ENCODE data around the gene LPCAT1. TPM values are rescaled to one million over a fixed set of nuclear protein-coding genes. Genes with fewer than 3 reads are reported as not detected.
A peak's percentile ranks its signal among the peaks of the same experiment; 100 is the strongest.

LPCAT1 gene
- total and polyA plus RNA-seq, 2 of the 4 experiments (the other 2 are of a cell fraction) = 17.7 to 33.6 TPM

DNA sequence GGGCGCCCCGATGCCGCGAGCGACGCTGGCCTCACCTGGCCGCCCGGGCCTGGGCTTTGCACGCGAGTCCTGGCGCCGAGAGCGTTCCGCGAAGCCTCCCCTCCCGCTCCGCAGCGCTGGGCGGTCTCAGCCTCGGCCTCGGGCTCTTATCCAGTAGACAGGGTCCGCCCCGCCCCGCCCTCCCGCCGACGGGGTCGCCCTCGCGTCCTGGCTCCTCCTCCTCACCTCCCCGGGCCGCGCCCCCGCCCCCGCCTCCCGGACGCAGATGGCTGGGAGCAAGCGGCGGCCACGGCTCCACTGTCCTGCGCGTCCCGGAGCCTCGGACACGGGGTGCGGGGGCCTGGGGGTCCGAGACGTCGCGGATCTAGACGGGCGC, 78.5 kb downstream of the LPCAT1 start, which contains the start of gene SLC6A3:
Gene SLC6A3, minus strand, starts transcription at position 128 of the 376 bp plus-strand sequence. CDS start 2,243 bp downstream, outside the sequence.
- Histone ChIP-seq H2AK9ac (replicated peaks; ENCODE audit: low read depth, low read length, poor library complexity) (no peak within 1 kb of the TSS), H3K56ac (ENCODE audit: extremely low read depth, insufficient read depth, low read length) (no peak within 1 kb of the TSS), H3K36me3 (ENCODE audit: control insufficient read depth, insufficient read depth, low read length) (no peaks in the 10 kb centered on the region), H4K20me1 (ENCODE audit: insufficient read depth, low read length) (no peaks in the 10 kb centered on the region), H3K4me3 (ENCODE audit: insufficient read depth, low read depth, low read length) (no peak within 1 kb of the TSS), H3K79me1 (ENCODE audit: low read depth in 1 of 2, low read length in 2 of 2) (no peaks in the 10 kb centered on the region), H3K9me1 (ENCODE audit: insufficient read depth, low read length) (no peaks in the 10 kb centered on the region), H3K4me2 (ENCODE audit: low read depth, low read length) (no peak within 1 kb of the TSS), H3K18ac (ENCODE audit: low read depth, low read length) (no peak within 1 kb of the TSS), H3K27me3 (ENCODE audit: control insufficient read depth, insufficient read depth, low read length) (peaks cover 76% of the 10 kb centered on the region), H2BK20ac (ENCODE audit: low read depth, low read length) (no peak within 1 kb of the TSS), H2AK5ac (ENCODE audit: low read depth, low read length) (no peak within 1 kb of the TSS), H3K23ac (ENCODE audit: low read depth, low read length) (no peak within 1 kb of the TSS), H2AFZ (replicated peaks; ENCODE audit: low read length, poor library complexity) (no peak within 1 kb of the TSS), H4K91ac (ENCODE audit: insufficient read depth, low read depth, low read length) (no peak within 1 kb of the TSS), H2BK5ac (ENCODE audit: low read depth, low read length, poor library complexity, severe bottlenecking) (no peak within 1 kb of the TSS), H3K27ac (ENCODE audit: insufficient read depth, low read length) (no peak within 1 kb of the TSS), H2BK120ac (ENCODE audit: low read depth, low read length) (no peak within 1 kb of the TSS), H3K9me3 (ENCODE audit: control insufficient read depth, insufficient read depth, low read length) (peaks cover 5% of the 10 kb centered on the region; the same call in 1 of the 2 replicates), H4K5ac (ENCODE audit: low read depth, low read length) (no peak within 1 kb of the TSS), H3K9ac (ENCODE audit: low read depth, low read length) (no peak within 1 kb of the TSS), H3K4ac (ENCODE audit: low read depth, low read length) (no peak within 1 kb of the TSS), H3K4me1 (ENCODE audit: control insufficient read depth, insufficient read depth, low read length) (no peaks in the 10 kb centered on the region), H4K8ac (ENCODE audit: low read depth in 2 of 2, low read length in 2 of 2) (no peak within 1 kb of the TSS), H2BK15ac (ENCODE audit: low read depth, low read length) (no peak within 1 kb of the TSS), H3K14ac (replicated peaks; ENCODE audit: low read depth, low read length) (no peak within 1 kb of the TSS)
- CTCF ChIA-PET = no interaction called here
- DNase-seq = no peak
- POLR2A ChIA-PET (ENCODE audit: unreplicated experiment) = no interaction called here
- in situ Hi-C loops (cut with MboI; ENCODE audit: low sequenced_read_pairs) = no loop called here
- intact Hi-C loops (cut with micrococcal nuclease) = no loop called here
- WGBS, 2 experiments (ENCODE audit: extremely low coverage in 2 of 2, insufficient read length in 1 of 2) = 3% methylated on average over 32 of the region's 52 CpGs; no CpG with 5 or more reads in 1 of the 2 experiments
- TF ChIP-seq POLR2A (IDR thresholded peaks at IDR 0.05; ENCODE audit: low read depth, low read length) (no peak), RFX5 (IDR thresholded peaks at IDR 0.05; ENCODE audit: low read depth, low read length) (no peak), MAZ (IDR thresholded peaks at IDR 0.05; ENCODE audit: borderline replicate concordance, low read depth, low read length) (no peak), NFE2L2 (IDR thresholded peaks at IDR 0.05; ENCODE audit: low read depth, low read length) (no peak), RCOR1 (IDR thresholded peaks at IDR 0.05; ENCODE audit: insufficient replicate concordance, low read length) (no peak), BHLHE40 (IDR thresholded peaks at IDR 0.05; ENCODE audit: low read depth, low read length) (no peak), CEBPB (IDR thresholded peaks at IDR 0.05; ENCODE audit: low read depth, low read length) (no peak), CHD1 (IDR thresholded peaks at IDR 0.05; ENCODE audit: low read depth, low read length) (no peak), MAFK (IDR thresholded peaks at IDR 0.05; ENCODE audit: low read depth, low read length) (no peak)
- peak; percentile 15; the same call in 1 of the 2 replicates for ATAC-seq (ENCODE audit: low read depth)
- no TSS peak for BruUV-seq (replicated peaks)
- dilution Hi-C loops (cut with HindIII; ENCODE audit: low sequenced_read_pairs, unreplicated experiment) = no loop called here

Measured in IMR-90 (cell line).